HepG2 (cell line): ENCODE measurements around the gene CD81. TPM values are rescaled to one million over a fixed set of nuclear protein-coding genes. Genes with fewer than 3 reads are reported as not detected.

Source experiments
- ARID2 ChIP-seq: sonication (generic); formaldehyde crosslinking; IDR thresholded peaks from 2 replicates; pipeline ENCODE4 v1.8.1; 2022; ENCODE audit warnings: mild to moderate bottlenecking, missing genetic modification reagents, borderline replicate concordance
- DDIT3 ChIP-seq: sonication (generic); formaldehyde crosslinking; IDR thresholded peaks from 2 replicates; pipeline ENCODE4 v1.4.0; 2020; ENCODE audit warnings: mild to moderate bottlenecking, missing genetic modification reagents
- E2F2 ChIP-seq: sonication (generic); formaldehyde crosslinking; IDR thresholded peaks from 2 replicates; pipeline ENCODE4 v1.4.0; 2020; ENCODE audit warnings: missing genetic modification reagents, borderline replicate concordance
- LRRFIP1 ChIP-seq: sonication (generic); formaldehyde crosslinking; conservative IDR thresholded peaks from 2 replicates; pipeline ENCODE4 v1.4.0; 2020; ENCODE audit warnings: missing genetic modification reagents
- NFYB ChIP-seq: sonication (generic); formaldehyde crosslinking; IDR thresholded peaks from 2 replicates; pipeline ENCODE4 v1.4.0; 2020; ENCODE audit warnings: missing genetic modification reagents
- PAWR ChIP-seq: sonication (generic); formaldehyde crosslinking; IDR thresholded peaks from 2 replicates; pipeline ENCODE4 v1.4.0; 2020; ENCODE audit warnings: missing genetic modification reagents, mild to moderate bottlenecking, borderline replicate concordance
- PHF8 ChIP-seq: sonication (generic); formaldehyde crosslinking; IDR thresholded peaks from 2 replicates; pipeline ENCODE4 v1.5.0; 2020; ENCODE audit warnings: missing genetic modification reagents
- SETDB1 ChIP-seq: sonication (generic); formaldehyde crosslinking; IDR thresholded peaks from 2 replicates; pipeline ENCODE4 v1.5.1; 2020; ENCODE audit warnings: missing genetic modification reagents, mild to moderate bottlenecking, borderline replicate concordance
- SPEN ChIP-seq: sonication (generic); formaldehyde crosslinking; IDR thresholded peaks from 2 replicates; pipeline ENCODE4 v1.5.1; 2020; ENCODE audit warnings: low read depth, mild to moderate bottlenecking, missing genetic modification reagents
- SYNCRIP ChIP-seq: fragments of 200-400 bp; formaldehyde crosslinking; IDR thresholded peaks from 2 replicates; pipeline ENCODE4 v1.6.1; 2018; ENCODE audit warnings: mild to moderate bottlenecking, low read depth, low read length; ENCODE audit not compliant: insufficient read depth
- YEATS2 ChIP-seq: sonication (generic); formaldehyde crosslinking; IDR thresholded peaks from 2 replicates; pipeline ENCODE4 v1.4.0; 2020; ENCODE audit warnings: missing genetic modification reagents, borderline replicate concordance
- ZBTB39 ChIP-seq: sonication (generic); formaldehyde crosslinking; IDR thresholded peaks from 2 replicates; pipeline ENCODE4 v1.5.0; 2020; ENCODE audit warnings: missing genetic modification reagents
- ZBTB4 ChIP-seq: sonication (generic); formaldehyde crosslinking; IDR thresholded peaks from 2 replicates; pipeline ENCODE4 v1.4.0; 2020; ENCODE audit warnings: missing genetic modification reagents, mild to moderate bottlenecking, borderline replicate concordance
- ZFX ChIP-seq: sonication (generic); formaldehyde crosslinking; IDR thresholded peaks from 2 replicates; pipeline ENCODE4 v1.4.0; 2020; ENCODE audit warnings: mild to moderate bottlenecking, low read depth, missing genetic modification reagents, moderate library complexity
- ZNF317 ChIP-seq: sonication (generic); formaldehyde crosslinking; IDR thresholded peaks from 2 replicates; pipeline ENCODE4 v1.5.0; 2020; ENCODE audit warnings: mild to moderate bottlenecking, missing genetic modification reagents
- ZNF350 ChIP-seq: sonication (generic); formaldehyde crosslinking; IDR thresholded peaks from 2 replicates; pipeline ENCODE4 v1.4.0; 2020; ENCODE audit warnings: mild to moderate bottlenecking, low read depth, missing genetic modification reagents, borderline replicate concordance
- ZNF749 ChIP-seq: sonication (generic); formaldehyde crosslinking; IDR thresholded peaks from 2 replicates; pipeline ENCODE4 v1.8.0; 2022; ENCODE audit warnings: mild to moderate bottlenecking, missing genetic modification reagents, moderate library complexity, borderline replicate concordance
- ZNF75D ChIP-seq: sonication (generic); formaldehyde crosslinking; IDR thresholded peaks from 2 replicates; pipeline ENCODE4 v1.8.1; 2023; ENCODE audit warnings: missing genetic modification reagents, mild to moderate bottlenecking, borderline replicate concordance
- ZSCAN22 ChIP-seq: sonication (generic); formaldehyde crosslinking; IDR thresholded peaks from 2 replicates; pipeline ENCODE4 v1.4.0; 2020; ENCODE audit warnings: mild to moderate bottlenecking, missing genetic modification reagents
- polyA plus RNA-seq, 8 experiments: library from polyadenylated mRNA; depleted of rRNA in 3 of 8; stranded (reverse) in 7 of 8; unstranded in 1 of 8; fragments of >200 nt; fragmentation: Illumina TruSeq in 4 of 8; extraction: Trizol in 4 of 8; gene quantifications; 2 replicates each; pipeline versions ENCODE4 v1.2.1 to v1.2.3, GENCODE V29; 2011 to 2016; ENCODE audit warnings: low read depth in 4 of 8, missing spikeins in 1 of 8, mixed read lengths in 1 of 8; ENCODE audit not compliant: insufficient read depth in 1 of 8
- total RNA-seq, 5 experiments: library from RNA; depleted of rRNA; stranded (reverse); fragments of >200 nt; fragmentation: Illumina TruSeq; extraction: Trizol; gene quantifications; 2 replicates each; pipeline ENCODE4 v1.2.3, GENCODE V29; 2016; ENCODE audit warnings: low read depth in 1 of 5

The CD81 gene
- total and polyA plus RNA-seq, 2 of the 13 experiments (the other 11 are each of a cell fraction or from before 2014, with no cell fraction given), result not detected

GRCh38 chr11:2400762-2401435 lies 23.8 kb downstream of the CD81 start (continued):
- TF ChIP-seq LRRFIP1 (CRISPR knock-in tag) (no peak), DDIT3 (CRISPR knock-in tag) (no peak), PAWR (no peak), ZNF350 (CRISPR knock-in tag) (no peak), ZBTB4 (CRISPR knock-in tag) (no peak), SPEN (CRISPR knock-in tag) (no peak), PHF8 (CRISPR knock-in tag) (peak; percentile 84), NFYB (no peak), SETDB1 (CRISPR knock-in tag) (no peak), ZNF75D (0 out of 2 replicates have a peak, but pooled peaks have one; percentile 29), ZBTB39 (CRISPR knock-in tag) (no peak), ZNF749 (CRISPR knock-in tag) (0 out of 2 replicates have a peak, but pooled peaks have one; percentile 2), YEATS2 (CRISPR knock-in tag) (no peak), ARID2 (no peak), E2F2 (CRISPR knock-in tag) (no peak), ZNF317 (CRISPR knock-in tag) (no peak), ZSCAN22 (CRISPR knock-in tag) (no peak), ZFX (CRISPR knock-in tag) (peak; percentile 92), SYNCRIP (no peak)
